GM19328 (cell line): ENCODE results near the gene TTC33.
"Not testable (repeated sequence)": the region's sequence is repeated elsewhere in the genome, so short reads cannot be mapped to it uniquely, and the experiment has no call there.

ENCODE experiments used
- ATAC-seq: cut with Tn5 transposase; IDR thresholded peaks from one replicate; pipeline ENCODE4 v1.9.1; 2021; ENCODE audit warnings: mild to moderate bottlenecking, moderate library complexity; ENCODE audit not compliant: unreplicated experiment

Gene TTC33

DNA sequence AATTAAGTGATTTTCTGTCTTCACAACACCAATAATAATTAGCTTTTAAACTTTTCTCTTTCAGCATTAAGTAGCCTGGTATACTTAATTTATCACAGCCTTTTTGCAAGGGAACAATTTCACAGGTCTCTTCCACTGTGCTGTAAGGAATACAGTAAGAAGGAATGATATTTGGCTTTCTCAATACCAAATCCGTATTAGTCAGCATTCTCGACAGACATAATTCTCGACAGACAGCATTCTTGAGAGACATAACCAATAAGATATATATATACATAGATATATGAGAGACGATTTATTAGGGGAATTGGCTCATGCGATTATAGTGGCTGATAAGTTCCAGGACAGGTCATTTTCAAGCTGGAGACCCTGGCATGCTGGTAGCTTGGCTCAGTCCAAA lies 24.4 kb upstream of the TTC33 start:
- ATAC-seq: no peak

DNA sequence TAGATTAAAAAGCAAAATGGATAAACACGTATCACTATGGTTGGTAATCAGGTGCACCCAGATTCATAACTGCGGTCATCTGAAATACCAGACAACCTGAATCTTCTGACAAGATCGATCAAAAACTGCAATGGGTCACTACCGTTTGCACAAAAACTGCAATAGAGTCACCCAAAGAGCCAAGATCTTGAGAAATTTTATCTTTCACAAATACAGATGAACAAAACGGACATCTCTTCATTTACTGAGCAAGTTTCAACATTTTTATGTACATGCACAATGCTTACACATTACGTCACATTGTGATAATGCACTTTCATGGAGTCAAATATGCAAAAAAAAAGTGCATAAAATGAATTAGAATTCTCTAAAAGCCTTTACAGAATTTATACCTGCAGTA lies 23.8 kb upstream of the TTC33 start:
- ATAC-seq: no peak

DNA sequence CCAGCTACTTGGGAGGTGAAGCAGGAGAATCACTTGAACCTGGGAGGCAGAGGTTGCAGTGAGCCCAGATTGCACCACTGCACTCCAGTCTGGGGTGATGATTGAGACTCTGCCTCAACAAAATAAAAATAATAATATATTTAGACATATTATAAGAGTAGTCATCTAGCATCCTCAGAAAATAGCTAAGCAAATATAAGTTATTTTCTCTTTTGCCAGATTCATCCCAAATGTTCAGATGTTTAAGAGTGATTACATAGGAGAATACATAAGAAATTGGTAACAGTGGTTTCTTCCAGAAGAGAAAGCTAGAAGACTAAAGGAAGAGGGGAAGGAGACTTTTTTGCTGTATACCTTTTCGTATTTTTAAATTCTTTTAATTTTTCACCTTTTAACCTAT lies 22.4 kb upstream of the TTC33 start:
- no peak for ATAC-seq

DNA sequence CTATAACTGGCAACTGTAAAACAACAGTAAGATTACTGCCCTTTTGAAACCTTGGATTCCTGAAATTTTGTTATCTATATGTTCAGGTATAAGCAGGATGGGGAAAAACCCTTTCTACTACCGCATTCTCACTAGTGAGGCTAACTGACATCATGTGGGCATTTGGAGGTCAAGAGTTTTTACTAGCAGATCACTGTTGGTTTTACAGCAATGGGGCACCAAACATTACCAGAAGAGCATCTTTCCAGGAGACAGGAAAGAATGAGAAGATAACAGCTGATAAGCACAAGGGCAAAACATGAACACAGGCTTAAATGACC lies 20.9 kb upstream of the TTC33 start:
- no peak for ATAC-seq

DNA sequence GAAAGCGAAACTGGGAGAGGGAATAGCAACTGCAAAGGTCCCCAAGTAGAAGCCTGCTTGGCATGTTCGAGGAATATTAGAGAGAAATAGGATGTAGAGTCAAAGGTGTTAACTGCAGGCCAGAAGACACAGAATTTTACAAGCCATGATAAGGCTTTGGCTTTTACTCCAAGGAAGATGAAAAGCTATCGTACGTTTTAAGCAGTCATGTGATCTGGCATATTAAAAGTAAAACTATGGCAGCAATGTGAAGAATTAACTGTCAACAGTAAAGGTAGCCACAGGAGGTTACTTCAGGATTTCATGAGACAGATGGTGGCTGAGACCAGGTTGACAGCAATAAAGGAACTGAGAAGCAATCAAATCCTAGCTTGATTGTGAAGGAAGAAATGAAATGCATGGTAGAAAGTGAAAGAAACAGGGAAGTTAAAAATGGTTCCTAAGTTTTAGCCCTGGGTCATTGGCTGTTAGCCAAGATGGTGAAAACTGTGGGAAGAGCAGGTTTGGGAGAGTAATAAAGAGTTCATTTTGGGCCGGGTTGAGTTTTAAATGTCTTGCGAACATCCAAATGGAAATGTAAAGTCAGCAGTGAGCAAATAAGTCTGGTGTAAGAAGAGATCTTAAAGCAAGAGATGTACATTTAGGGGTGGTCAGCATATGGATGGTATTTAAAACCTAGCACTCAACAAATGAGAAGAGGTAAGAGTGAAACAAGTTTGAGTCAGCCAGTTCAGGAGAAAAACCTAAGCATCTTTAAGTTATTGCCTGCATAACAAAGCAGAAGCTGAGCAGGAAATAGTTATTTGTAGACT lies 20.3 kb upstream of the TTC33 start:
- no peak for ATAC-seq

DNA sequence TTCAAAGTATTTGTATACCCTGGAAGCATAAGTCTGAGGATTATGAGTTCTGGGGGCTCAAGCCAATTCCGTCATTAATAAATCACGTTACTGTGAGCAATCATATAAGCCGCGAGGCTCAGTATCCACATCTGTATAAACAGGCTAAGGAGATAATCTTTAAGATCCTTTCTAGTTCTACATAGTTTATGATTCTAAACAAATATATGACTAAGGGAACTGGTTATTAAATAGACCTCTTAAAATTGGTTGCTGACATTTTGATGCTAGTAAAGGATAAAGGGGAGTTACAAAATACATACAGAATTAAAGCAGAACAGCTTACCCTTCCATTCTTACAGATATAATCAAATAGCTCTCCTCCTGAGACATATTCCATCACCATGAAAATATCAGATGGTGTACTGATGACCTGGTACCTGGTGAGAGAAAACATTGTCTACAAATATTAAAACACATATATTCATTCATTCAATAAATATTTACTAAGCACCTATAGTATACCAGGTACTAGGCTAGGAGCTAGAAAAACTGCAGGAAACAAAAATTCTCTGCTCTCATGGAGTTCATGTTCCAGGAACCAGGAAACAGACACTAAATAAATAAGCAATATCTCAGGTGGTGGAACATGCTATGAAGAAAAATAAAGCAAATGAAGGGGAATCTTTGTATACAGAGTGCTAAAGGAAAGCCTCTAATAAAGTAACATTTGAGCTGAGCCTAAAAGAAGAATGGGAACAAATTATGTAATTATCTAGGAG lies 19.5 kb upstream of the TTC33 start:
- no peak for ATAC-seq

DNA sequence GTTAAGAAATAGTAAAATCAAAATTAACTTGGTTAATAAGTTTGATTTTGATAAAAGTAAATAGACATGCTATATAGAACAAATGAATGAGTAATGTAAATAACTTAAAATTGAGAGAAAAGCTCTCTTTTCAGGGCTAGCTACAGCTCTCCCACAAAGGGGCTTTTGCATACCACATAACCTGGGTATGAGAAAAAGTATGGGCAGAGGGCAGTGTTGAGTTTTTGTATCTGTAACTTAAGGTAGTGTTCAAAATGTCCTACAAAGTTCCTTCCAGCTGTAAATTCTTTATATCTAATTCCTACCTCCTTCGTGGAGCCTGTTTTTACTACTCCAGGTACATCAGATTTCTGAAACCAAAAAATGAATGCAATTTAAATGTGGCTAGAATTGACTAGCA lies 18.9 kb upstream of the TTC33 start:
- no peak for ATAC-seq

DNA sequence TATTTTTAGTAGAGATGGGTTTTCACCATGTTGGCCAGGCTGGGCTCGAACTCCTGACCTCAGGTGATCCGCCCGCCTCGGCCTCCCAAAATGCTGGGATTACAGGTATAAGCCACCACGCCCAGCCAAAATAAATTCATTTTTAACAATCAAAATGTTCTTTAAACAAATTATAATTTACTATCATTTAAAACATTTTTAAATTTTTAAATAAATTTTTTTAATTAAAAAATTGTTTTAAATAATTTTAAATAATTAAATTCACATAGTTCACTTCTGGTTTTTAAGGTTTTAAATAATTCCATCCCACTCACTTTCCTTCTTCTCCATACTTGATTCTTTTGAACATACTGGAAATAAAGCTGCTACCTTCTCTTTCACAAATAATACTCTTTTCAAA lies 15.0 kb upstream of the TTC33 start:
- ATAC-seq: no peak

DNA sequence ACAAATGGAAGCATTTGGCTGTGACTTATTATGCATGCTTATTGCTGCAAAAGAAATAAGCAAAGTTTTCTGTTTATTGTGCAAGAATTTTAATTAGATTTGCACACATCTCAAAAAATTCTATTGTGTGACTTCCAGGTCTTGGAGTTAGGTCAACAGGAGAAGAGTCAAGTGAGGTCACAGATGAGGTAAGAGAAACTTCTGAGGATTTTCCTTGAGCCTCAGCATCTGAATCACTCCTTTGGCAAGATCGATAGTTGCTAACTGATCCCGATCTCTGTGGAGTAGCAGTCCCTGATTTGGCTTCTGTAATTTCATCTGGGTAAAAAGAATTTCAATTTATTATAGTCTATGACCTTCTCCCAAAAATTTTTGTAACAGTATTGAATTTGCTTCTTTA lies 6.9 kb upstream of the TTC33 start:
- no peak for ATAC-seq

DNA sequence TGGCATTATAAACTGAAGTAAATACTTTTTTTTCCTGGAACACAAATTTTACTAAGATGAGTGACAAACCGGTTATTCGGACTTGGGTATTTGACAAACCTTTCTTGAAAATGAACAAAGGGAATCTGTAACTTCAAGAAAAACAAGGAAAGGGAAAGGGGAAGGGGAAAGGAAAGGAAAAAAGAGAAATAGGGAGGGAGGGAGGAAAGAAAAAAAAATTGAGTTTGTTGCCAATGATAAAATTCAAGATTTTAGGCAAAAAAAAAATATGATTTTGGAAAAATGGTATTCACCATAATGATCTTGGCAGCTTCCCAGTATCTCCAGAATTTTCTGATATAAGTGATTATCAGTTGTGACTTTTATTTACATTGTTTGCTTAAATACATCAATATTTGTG lies 1.6 kb upstream of the TTC33 start:
- ATAC-seq: no peak

DNA sequence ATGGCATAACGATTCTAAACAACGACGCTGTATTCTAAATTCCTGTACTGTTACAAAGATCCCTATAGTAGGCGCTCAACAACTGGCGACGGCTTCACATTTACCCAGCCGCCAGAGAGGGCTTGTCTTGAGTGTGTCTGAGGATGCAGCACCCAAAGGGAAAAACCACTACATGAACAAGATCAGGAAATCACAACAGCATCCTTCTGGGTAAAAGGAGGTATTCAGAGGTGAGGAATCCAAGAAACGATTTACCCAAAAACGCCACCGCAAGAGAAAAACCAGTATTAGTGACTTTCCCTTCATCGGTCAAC lies 711 bp downstream of the TTC33 start:
- peak; percentile 76 for ATAC-seq

DNA sequence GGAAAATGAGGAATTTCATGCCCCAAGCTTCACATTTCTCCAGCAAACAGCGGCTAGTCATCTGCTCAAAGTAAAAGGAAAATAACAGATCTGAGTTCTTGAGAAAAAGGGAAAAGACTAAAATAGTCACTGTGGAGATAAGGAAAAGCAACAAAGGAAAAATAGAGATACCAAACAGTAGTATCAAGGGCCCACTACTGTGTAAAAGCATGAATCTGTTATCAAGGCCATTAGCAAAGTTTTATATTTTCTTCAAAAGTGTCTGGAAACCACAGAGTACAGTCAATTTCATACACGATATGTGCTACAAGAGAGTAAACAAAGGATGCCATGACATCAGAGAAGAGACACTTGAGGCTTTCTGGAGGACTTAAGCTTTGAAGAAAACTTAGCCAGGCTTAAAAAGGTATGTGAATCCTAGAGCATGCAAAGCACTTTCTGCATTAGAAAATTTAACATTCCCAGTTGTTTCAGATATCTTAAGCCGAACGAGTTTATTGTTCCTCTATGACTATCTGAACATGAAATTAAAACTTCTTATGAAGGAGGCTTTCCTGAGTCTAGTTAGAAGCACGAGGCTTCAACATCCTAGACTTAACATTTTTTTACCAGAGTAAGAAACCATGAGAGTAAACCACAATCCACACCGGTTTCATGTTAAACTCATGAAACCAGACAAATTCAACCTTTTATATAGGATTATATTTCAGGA lies 1.2 kb downstream of the TTC33 start:
- peak; percentile 5 for ATAC-seq

DNA sequence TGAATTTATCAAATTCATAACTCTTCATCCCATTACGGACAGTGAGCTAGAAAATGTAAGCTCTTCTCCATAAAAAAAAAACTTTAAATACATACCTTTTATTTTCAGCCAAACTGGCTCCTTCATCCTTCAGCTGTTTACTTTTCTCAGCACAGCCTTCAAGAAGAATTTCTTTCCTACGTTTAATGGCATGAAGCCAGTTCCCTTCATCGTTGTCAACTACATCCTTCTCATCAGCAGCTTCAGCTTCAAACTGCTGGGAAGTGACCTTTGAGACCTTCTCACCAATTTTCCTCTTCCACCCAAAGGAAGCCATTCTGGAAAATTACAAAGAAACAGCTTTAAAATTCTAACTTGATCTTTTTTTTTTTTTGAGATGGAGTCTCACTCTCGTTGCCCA lies 9.1 kb downstream of the TTC33 start:
- ATAC-seq: no peak

DNA sequence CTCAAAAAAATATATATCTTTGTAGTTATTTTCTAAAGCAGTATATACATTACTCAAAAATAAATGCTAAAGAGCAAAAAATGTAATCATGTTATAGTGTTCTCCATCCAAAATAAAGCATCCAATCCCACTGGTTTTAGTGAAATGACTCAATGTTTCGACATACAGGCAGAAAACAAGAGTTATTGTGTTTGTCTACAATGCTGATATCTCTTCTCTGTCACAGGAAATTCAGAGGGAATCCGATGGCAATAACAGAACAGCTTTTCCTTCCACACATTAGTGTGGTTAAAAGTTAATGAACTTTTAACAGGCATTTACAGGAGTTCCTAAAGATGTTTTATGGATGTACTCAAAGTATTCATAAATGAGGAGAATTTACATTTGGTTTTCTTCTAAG lies 12.0 kb downstream of the TTC33 start:
- ATAC-seq: no peak

DNA sequence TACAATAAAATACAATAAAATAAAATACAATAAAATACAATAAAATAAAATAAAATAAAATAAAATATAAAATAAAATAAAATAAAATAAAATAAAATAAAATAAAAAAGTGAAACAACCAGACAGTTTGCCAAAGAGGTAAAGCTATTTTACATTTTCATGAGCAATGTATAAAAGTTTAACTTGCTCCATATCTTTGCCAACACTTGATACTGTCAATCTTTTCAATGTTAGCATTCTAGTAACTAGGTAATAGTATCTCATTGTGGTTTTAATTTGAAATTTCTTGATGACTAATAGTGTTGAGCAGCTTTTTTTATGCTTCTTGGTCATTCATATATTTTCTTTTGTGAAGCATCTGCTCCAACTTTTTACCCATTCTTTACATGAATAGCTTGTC lies 17.3 kb downstream of the TTC33 start:
- no peak for ATAC-seq

DNA sequence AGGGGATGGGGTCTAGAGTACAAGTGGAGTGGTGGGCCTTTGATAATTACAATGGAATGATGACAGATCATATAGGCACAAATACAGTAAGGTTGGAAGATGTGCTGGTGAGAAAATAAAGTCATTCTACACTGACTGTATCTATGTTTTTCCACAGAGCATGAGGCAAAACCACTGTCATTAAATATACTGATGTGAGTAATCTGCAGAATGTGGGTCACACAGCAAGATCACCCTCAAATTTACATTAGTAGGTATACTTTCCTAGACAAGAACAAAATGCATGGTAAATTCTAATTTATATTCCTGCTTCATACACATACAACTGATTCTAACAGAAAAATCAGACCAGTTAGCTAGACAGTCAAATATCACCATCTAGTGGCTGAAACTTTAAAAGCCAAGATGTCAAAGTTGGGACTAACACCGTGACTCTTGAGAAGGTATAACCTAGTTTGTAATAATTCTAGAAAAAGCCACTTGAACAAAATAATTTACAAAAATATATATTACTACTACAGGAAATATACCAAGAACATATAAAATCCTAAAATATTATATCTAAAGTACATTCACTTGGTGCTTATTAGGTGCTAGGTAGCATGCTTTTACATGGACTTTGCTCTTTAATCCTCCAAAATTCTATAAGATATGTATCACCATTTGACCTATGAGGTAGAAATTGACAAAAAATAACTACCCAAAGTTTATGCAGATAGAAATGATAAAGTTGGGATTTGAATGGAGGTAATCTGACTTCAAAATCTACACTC lies 19.5 kb downstream of the TTC33 start:
- peak; percentile 73 for ATAC-seq

DNA sequence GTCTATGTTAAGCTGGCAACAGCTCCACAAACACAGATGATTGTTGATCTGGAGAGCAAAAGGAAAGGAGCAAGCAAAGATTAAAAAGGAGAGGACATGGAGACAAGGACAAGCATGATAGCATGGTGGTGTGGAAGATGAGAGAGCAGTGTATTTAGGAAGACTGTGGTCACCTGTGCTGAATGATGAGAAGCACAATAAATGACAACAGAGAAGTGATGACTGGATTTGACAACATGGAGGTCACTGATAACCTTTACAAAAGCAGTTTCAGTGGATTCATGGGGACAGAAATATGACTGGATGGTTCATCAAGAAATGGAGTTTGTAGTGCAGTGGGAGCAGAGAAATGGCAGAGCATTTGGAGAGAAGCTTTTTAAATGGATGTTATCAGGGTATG lies 20.2 kb downstream of the TTC33 start:
- no peak for ATAC-seq

DNA sequence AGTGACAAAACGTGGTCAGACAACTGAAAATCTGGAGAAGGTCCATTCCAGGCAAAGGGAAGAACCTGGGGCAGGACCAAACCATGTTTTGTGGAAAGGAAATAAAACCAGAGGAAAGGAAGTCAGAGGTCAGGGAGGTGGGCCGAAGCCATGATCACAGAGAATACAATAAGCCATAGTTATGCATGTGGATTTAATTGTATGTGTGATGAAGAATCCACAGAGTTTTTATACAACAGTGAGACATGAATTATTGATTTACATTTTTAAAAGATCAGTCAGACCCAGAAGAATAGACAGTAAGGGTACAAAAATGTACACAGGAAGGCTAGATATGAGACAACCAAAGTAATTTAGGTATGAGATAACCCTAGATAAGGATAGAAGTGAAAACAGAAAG lies 20.8 kb downstream of the TTC33 start:
- no peak for ATAC-seq

DNA sequence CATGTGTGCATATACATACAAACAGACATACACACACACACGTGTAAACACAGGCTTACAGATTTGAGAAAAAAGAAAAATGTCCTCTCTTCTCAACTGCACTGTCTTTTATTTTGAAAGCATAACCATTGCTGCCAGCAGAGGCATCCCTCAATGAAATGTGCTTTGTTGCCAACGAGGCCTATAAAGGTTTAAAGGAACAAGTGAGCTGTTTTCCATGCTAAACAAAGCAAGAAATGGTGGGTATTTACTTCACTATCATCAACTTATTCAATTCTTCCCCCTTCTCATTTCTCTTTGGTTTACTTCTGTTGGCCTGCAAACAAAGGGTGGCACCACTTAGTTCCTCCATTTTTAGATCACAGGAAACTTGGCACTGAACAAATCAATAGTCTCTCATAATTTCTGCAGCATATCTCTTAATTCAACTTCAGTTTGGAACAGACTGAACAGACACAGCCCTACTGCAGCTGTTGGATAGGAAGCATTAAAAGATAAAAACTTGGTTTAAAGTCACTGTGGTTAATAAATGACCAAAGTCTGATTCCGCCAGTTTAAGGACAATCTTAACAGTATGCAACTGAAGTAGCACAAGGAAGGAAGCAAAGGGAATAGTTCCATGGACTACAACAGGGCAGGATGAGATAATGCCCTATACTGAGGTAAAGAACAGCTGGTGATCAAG lies 21.7 kb downstream of the TTC33 start:
- ATAC-seq: no peak

DNA sequence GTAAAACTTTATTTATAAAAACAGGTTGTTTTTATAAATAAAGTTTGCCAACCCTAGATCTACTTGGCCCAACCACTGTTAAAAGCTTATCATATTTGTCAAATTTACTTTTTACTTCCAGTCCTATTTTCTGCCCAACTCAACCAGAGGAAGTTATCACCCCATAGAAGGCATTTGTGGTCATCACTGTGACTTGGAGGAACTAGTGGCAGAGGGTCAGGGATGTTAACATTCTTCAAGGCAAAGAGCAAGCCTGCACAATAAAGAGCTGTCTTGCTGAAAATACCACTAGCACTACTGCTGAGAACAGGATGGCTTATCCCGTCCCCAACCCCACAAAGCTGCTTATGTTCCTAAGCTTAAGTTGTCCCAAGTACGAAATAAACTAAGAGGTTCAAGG lies 22.3 kb downstream of the TTC33 start:
- no peak for ATAC-seq

DNA sequence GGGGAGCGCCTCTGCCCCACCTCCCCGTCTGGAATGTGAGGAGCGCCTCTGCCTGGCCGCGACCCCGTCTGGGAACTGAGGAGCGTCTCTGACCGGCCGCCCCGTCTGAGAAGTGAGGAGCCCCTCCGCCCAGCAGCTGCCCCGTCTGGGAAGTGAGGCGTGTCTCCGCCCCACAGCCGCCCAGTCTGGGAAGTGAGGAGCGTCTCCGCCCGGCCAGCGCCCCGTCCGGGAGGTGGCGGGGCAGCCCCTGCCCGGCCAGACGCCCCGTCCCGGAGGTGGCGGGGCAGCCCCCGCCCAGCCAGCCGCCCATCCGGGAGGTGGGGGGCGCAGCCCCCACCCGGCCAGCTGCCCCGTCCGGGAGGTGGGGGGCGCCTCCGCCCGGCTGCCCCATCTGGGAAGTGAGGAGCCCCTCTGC lies 33.3 kb downstream of the TTC33 start:
- not testable (repeated sequence) for ATAC-seq
